Raji (cell line): ENCODE measurements around the gene PIP5K1C.

Experiments used
- POLR2A ChIP-seq: IDR thresholded peaks from 2 replicates; pipeline ENCODE4 v1.6.1; 2011; ENCODE audit warnings: low read depth, low read length, control low read depth; ENCODE audit not compliant: insufficient read depth

Gene PIP5K1C

GRCh38 chr19:3674784-3675543, 25.3 kb downstream of the PIP5K1C start:
- no peak for TF ChIP-seq POLR2A

- TF ChIP-seq POLR2A = no peak
Observed at GRCh38 chr19:3673506-3674439, 26.5 kb downstream of the PIP5K1C start.

- no peak for TF ChIP-seq POLR2A
Observed at GRCh38 chr19:3672993-3673392, 27.3 kb downstream of the PIP5K1C start.

- no peak for TF ChIP-seq POLR2A
Observed at GRCh38 chr19:3672575-3672948, 27.7 kb downstream of the PIP5K1C start.

- no peak for TF ChIP-seq POLR2A
Observed at GRCh38 chr19:3671680-3672574, 28.3 kb downstream of the PIP5K1C start.

GRCh38 chr19:3670796-3671679, 29.2 kb downstream of the PIP5K1C start:
- TF ChIP-seq POLR2A = no peak

GRCh38 chr19:3669947-3670795, 30.1 kb downstream of the PIP5K1C start:
- TF ChIP-seq POLR2A = no peak

- no peak for TF ChIP-seq POLR2A
Observed at GRCh38 chr19:3669082-3669946, 31.0 kb downstream of the PIP5K1C start.

- no peak for TF ChIP-seq POLR2A
Observed at GRCh38 chr19:3668331-3669081, 31.8 kb downstream of the PIP5K1C start.

GRCh38 chr19:3667766-3668165, 32.5 kb downstream of the PIP5K1C start:
- no peak for TF ChIP-seq POLR2A

- TF ChIP-seq POLR2A = no peak
Observed at GRCh38 chr19:3667037-3667638, 33.1 kb downstream of the PIP5K1C start.
